H1 (cell line): ENCODE results near the gene PCDHGB1. TPM values are rescaled to one million over a fixed set of nuclear protein-coding genes. Genes with fewer than 3 reads are reported as not detected.

ENCODE experiments used
- CTCF ChIA-PET: fragments of 300-600 bp; sonication (Branson Sonifier 250); formaldehyde crosslinking; loops from one replicate; lab custom pipeline; 2021; ENCODE audit not compliant: partially characterized antibody; lab: Charles Lee
- POLR2A ChIA-PET: fragments of 300-600 bp; sonication (Branson Sonifier 250); formaldehyde crosslinking; loops from one replicate; lab custom pipeline; 2021; ENCODE audit warnings: inconsistent platforms; ENCODE audit not compliant: partially characterized antibody; lab: Charles Lee
- DNase-seq, 2 experiments: peaks; one replicate each; pipeline versions ENCODE4 v3.0.0 to v3.0.0-alpha.2; 2010 to 2022; ENCODE audit warnings: low spot score in 2 of 2, low read depth in 1 of 2, mixed read lengths in 1 of 2
- FAIRE-seq: peaks from 2 replicates; lab custom pipeline; 2011; peaks lifted over from hg19 to GRCh38; lab: Jason Lieb, UNC
- H2AFZ ChIP-seq: 2 replicates; pipeline ENCODE4 v1.8.1; 2012; ENCODE audit warnings: low read length, inconsistent platforms
- H2AK5ac ChIP-seq: 2 replicates; pipeline ENCODE4 v1.6.1; 2013; ENCODE audit warnings: low read depth, low read length
- H2BK120ac ChIP-seq: replicated peaks from 2 replicates; pipeline ENCODE3; 2013; ENCODE audit warnings: low read depth, low read length, inconsistent platforms
- H2BK12ac ChIP-seq: 2 replicates; pipeline ENCODE4 v1.6.1; 2013; ENCODE audit warnings: low read depth, low read length
- H2BK15ac ChIP-seq: 2 replicates; pipeline ENCODE4 v1.6.1; 2013; ENCODE audit warnings: low read length
- H2BK20ac ChIP-seq: 2 replicates; pipeline ENCODE4 v1.6.1; 2013; ENCODE audit warnings: low read length
- H2BK5ac ChIP-seq: 2 replicates; pipeline ENCODE4 v1.6.1; 2013; ENCODE audit warnings: low read depth, low read length
- H3K14ac ChIP-seq: 2 replicates; pipeline ENCODE4 v1.6.1; 2013; ENCODE audit warnings: inconsistent platforms; ENCODE audit not compliant: insufficient read length
- H3K18ac ChIP-seq: 2 replicates; pipeline ENCODE4 v1.6.1; 2013; ENCODE audit warnings: low read length; ENCODE audit errors: extremely low read depth
- H3K23ac ChIP-seq: 2 replicates; pipeline ENCODE4 v1.6.1; 2013; ENCODE audit warnings: inconsistent platforms; ENCODE audit not compliant: insufficient read length
- H3K23me2 ChIP-seq: 2 replicates; pipeline ENCODE4 v1.6.1; 2013; ENCODE audit warnings: low read depth, low read length
- H3K27ac ChIP-seq: 2 replicates; pipeline ENCODE4 v1.6.1; 2011; ENCODE audit warnings: low read depth, low read length, inconsistent platforms
- H3K27me3 ChIP-seq, 4 experiments: replicated peaks in 1 of 4; 1 replicate in 1 of 4; 2 replicates in 3 of 4; pipeline versions ENCODE4 v1.6.1 to v1.8.1; 2011 to 2013; ENCODE audit warnings: low read length in 3 of 4, mild to moderate bottlenecking in 3 of 4, inconsistent platforms in 2 of 4, mixed read lengths in 2 of 4, moderate library complexity in 1 of 4; ENCODE audit not compliant: control insufficient read depth in 3 of 4, insufficient read depth in 3 of 4; ENCODE audit errors: extremely low read depth in 1 of 4
- H3K36me3 ChIP-seq, 4 experiments: 2 replicates each; pipeline versions ENCODE4 v1.6.1 to v1.8.1; 2011 to 2013; ENCODE audit warnings: mild to moderate bottlenecking in 4 of 4, low read length in 3 of 4, moderate library complexity in 2 of 4, control low read depth in 1 of 4, inconsistent platforms in 1 of 4; ENCODE audit not compliant: insufficient read depth in 4 of 4, control insufficient read depth in 2 of 4
- H3K4ac ChIP-seq: replicated peaks from 2 replicates; pipeline ENCODE3; 2013; ENCODE audit warnings: low read length, low read depth, mixed read lengths, inconsistent platforms; ENCODE audit not compliant: insufficient read length
- H3K4me1 ChIP-seq, 4 experiments: replicated peaks in 1 of 4; 1 replicate in 1 of 4; 2 replicates in 3 of 4; pipeline versions ENCODE4 v1.6.1 to v1.8.1; 2011 to 2013; ENCODE audit warnings: low read length in 3 of 4, inconsistent platforms in 2 of 4, mixed read lengths in 1 of 4; ENCODE audit not compliant: insufficient read depth in 4 of 4, control insufficient read depth in 3 of 4
- H3K4me2 ChIP-seq, 2 experiments: 2 replicates each; pipeline versions ENCODE4 v1.6.1 to v1.8.1; 2011 to 2013; ENCODE audit warnings: low read depth in 2 of 2, low read length in 2 of 2, control low read depth in 1 of 2, inconsistent platforms in 1 of 2, mild to moderate bottlenecking in 1 of 2; ENCODE audit not compliant: insufficient read depth in 1 of 2
- H3K4me3 ChIP-seq, 4 experiments: fragments of 200-600, 300-600 bp in 1 of 4; sonication (generic), shearing (Covaris generic), sonication (Bioruptor Twin) in 1 of 4; 2 replicates each; pipeline versions ENCODE4 v1.5.1 to v1.8.1; 2011 to 2016; ENCODE audit warnings: low read length in 4 of 4, low read depth in 3 of 4, control low read depth in 2 of 4, inconsistent platforms in 2 of 4, mild to moderate bottlenecking in 2 of 4, mixed read lengths in 1 of 4, moderate library complexity in 1 of 4; ENCODE audit not compliant: insufficient read depth in 2 of 4; ENCODE audit errors: extremely low read depth in 1 of 4
- H3K56ac ChIP-seq: replicated peaks from 2 replicates; pipeline ENCODE3; 2013; ENCODE audit warnings: low read depth, mild to moderate bottlenecking, mixed read lengths, low read length, inconsistent platforms; ENCODE audit not compliant: insufficient read length
- H3K79me1 ChIP-seq: 2 replicates; pipeline ENCODE4 v1.6.1; 2013; ENCODE audit warnings: low read depth, low read length, control low read depth
- H3K79me2 ChIP-seq, 2 experiments: 2 replicates each; pipeline versions ENCODE4 v1.6.1 to v1.8.1; 2012 to 2013; ENCODE audit warnings: low read length in 2 of 2, mild to moderate bottlenecking in 2 of 2, inconsistent platforms in 1 of 2; ENCODE audit not compliant: insufficient read depth in 2 of 2, control insufficient read depth in 1 of 2
- H3K9ac ChIP-seq, 4 experiments: replicated peaks in 1 of 4; 1 replicate in 1 of 4; 2 replicates in 3 of 4; pipeline versions ENCODE4 v1.6.1 to v1.8.1; 2011 to 2013; ENCODE audit warnings: low read depth in 3 of 4, low read length in 3 of 4, control low read depth in 2 of 4, mild to moderate bottlenecking in 2 of 4, moderate library complexity in 2 of 4, inconsistent platforms in 1 of 4; ENCODE audit errors: extremely low read depth in 1 of 4
- H3K9me3 ChIP-seq, 2 experiments: 2 replicates each; pipeline versions ENCODE4 v1.6.1 to v1.8.1; 2012 to 2013; ENCODE audit warnings: mild to moderate bottlenecking in 2 of 2, moderate library complexity in 2 of 2, control low read depth in 1 of 2, inconsistent platforms in 1 of 2, low read depth in 1 of 2, low read length in 1 of 2, mixed read lengths in 1 of 2; ENCODE audit not compliant: insufficient read depth in 2 of 2
- H4K20me1 ChIP-seq, 2 experiments: replicated peaks in 1 of 2; 2 replicates each; pipeline versions ENCODE3 to v1.8.1; 2011 to 2013; ENCODE audit warnings: inconsistent platforms in 2 of 2, low read length in 2 of 2, mild to moderate bottlenecking in 1 of 2; ENCODE audit not compliant: insufficient read depth in 2 of 2, control insufficient read depth in 1 of 2
- H4K5ac ChIP-seq: 2 replicates; pipeline ENCODE4 v1.6.1; 2013; ENCODE audit warnings: low read length, low read depth, mixed read lengths, inconsistent platforms; ENCODE audit not compliant: insufficient read length
- H4K8ac ChIP-seq: 2 replicates; pipeline ENCODE4 v1.8.0; 2013; ENCODE audit warnings: mild to moderate bottlenecking, moderate library complexity, low read length, inconsistent platforms; ENCODE audit not compliant: insufficient read depth; ENCODE audit errors: extremely low read depth
- H4K91ac ChIP-seq: replicated peaks from 2 replicates; pipeline ENCODE3; 2013; ENCODE audit warnings: low read length, mixed read lengths, inconsistent platforms; ENCODE audit not compliant: insufficient read length
- BACH1 ChIP-seq: IDR thresholded peaks from 2 replicates; pipeline ENCODE4 v1.6.1; 2012; ENCODE audit warnings: low read length, improper control_type of control experiment
- RAD21 ChIP-seq, 2 experiments: IDR thresholded peaks in 1 of 2; conservative IDR thresholded peaks in 1 of 2; 2 replicates each; pipeline ENCODE4 v1.6.1; 2011; ENCODE audit warnings: low read depth in 2 of 2, low read length in 2 of 2, improper control_type of control experiment in 1 of 2, inconsistent platforms in 1 of 2, mild to moderate bottlenecking in 1 of 2, moderate library complexity in 1 of 2
- RNF2 ChIP-seq: fragments of 200-900, 300-1000 bp; sonication (generic); IDR thresholded peaks from 2 replicates; pipeline ENCODE4 v1.7.1; 2016; ENCODE audit warnings: borderline replicate concordance, low read depth, mild to moderate bottlenecking, antibody characterized with exemption, low read length; ENCODE audit not compliant: poor library complexity, severe bottlenecking; ENCODE audit errors: missing control alignments
- RXRA ChIP-seq: IDR thresholded peaks from 2 replicates; pipeline ENCODE4 v1.6.1; 2011; ENCODE audit warnings: low read depth, mild to moderate bottlenecking, low read length, moderate library complexity; ENCODE audit not compliant: insufficient read depth
- TBP ChIP-seq: IDR thresholded peaks from 2 replicates; pipeline ENCODE4 v1.6.1; 2011; ENCODE audit warnings: low read depth, low read length, improper control_type of control experiment
- WGBS, 2 experiments: shearing (Covaris generic) in 1 of 2; methylation state at CpG; one replicate each; pipeline versions ENCODE4 v1.1.6 to v1.1.7; 2013 to 2015; ENCODE audit warnings: low lambda C conversion rate in 2 of 2, mixed read lengths in 2 of 2, inconsistent platforms in 1 of 2, low coverage in 1 of 2, missing lambda C conversion rate in 1 of 2; ENCODE audit not compliant: insufficient replicate concordance in 2 of 2, insufficient coverage in 1 of 2, insufficient read length in 1 of 2; ENCODE audit errors: extremely low coverage in 1 of 2, missing lambda C conversion rate in 1 of 2; 5-methylcytosine and 5-hydroxymethylcytosine counted together
- polyA plus RNA-seq, 7 experiments: library from polyadenylated mRNA; depleted of rRNA in 3 of 7; stranded (reverse) in 5 of 7; unstranded in 2 of 7; fragments of >200 nt in 5 of 7; fragments of 200-250 nt in 2 of 7; gene quantifications; 1 replicate in 5 of 7; 2 replicates in 1 of 7; 4 replicates in 1 of 7; pipeline versions ENCODE4 v1.2.1 to v1.2.3, GENCODE V29; 2011 to 2013; ENCODE audit warnings: missing spikeins in 2 of 7, mixed read lengths in 2 of 7
- total RNA-seq: library from RNA; stranded (reverse); fragmentation: NEBNext Ultra II Directional; extraction: Animal tissue kit (Norgen Biotek cat#: 25700); gene quantifications from 2 replicates; pipeline ENCODE4 v1.2.1, GENCODE V29; 2021
- TF ChIP-seq, protein P1 (sequence below), 3 experiments: IDR thresholded peaks; 1 replicate in 2 of 3; 2 replicates in 1 of 3; pipeline versions ENCODE4 v1.5.1 to v1.6.1; 2011; ENCODE audit warnings: low read length in 3 of 3, mild to moderate bottlenecking in 3 of 3, inconsistent platforms in 2 of 3, low read depth in 1 of 3, moderate library complexity in 1 of 3; ENCODE audit not compliant: insufficient read depth in 1 of 3; ENCODE audit errors: control extremely low read depth in 1 of 3

The PCDHGB1 gene
- total and polyA plus RNA-seq, 2 of the 8 experiments (the other 6 are each of a cell fraction or from before 2014, with no cell fraction given), result 1.3 to 2.8 TPM

GRCh38 chr5:141359790-141360426 lies 10.0 kb downstream of the PCDHGB1 start, which contains the start of gene PCDHGB2:
Gene PCDHGB2 (plus strand): TSS chr5:141359994. CDS start chr5:141360136, 142 bp downstream.
- Histone ChIP-seq H3K56ac (no peak within 1 kb of the TSS), H3K79me2 (no peaks in the 10 kb centered on the region), H3K27me3 (no peaks in the 10 kb centered on the region), H2BK5ac (no peak within 1 kb of the TSS), H2BK120ac (no peak within 1 kb of the TSS), H3K4me2 (peak within 1 kb of the TSS in 1 of 2 experiments; percentile 53; a peak in 2 of 4 replicates), H3K27ac (no peak within 1 kb of the TSS), H4K5ac (no peak within 1 kb of the TSS), H2AFZ (peak within 1 kb of the TSS; percentile 81; the same call in 1 of the 2 replicates), H3K4me3 (peak within 1 kb of the TSS in 1 of 4 experiments; percentile 33; a peak in 1 of 8 replicates), H3K9me3 (peaks cover 40 to 54% of the 10 kb centered on the region in 2 experiments), H3K79me1 (no peaks in the 10 kb centered on the region), H2AK5ac (no peak within 1 kb of the TSS), H3K4ac (no peak within 1 kb of the TSS), H4K20me1 (no peaks in the 10 kb centered on the region), H4K91ac (no peak within 1 kb of the TSS), H3K14ac (no peak within 1 kb of the TSS), H4K8ac (peak within 1 kb of the TSS; percentile 88; the same call in 1 of the 2 replicates), H3K36me3 (peaks cover 0 to 10% (median 2%) of the 10 kb centered on the region in 4 experiments; a peak in 4 of 8 replicates), H3K4me1 (peaks cover 0 to 3% (median under 1%) of the 10 kb centered on the region in 4 experiments; a peak in 1 of 7 replicates), H2BK15ac (no peak within 1 kb of the TSS), H2BK20ac (no peak within 1 kb of the TSS), H2BK12ac (0 out of 2 replicates have a peak within 1 kb of the TSS, but pooled peaks have one; percentile 65), H3K9ac (no peak within 1 kb of the TSS), H3K23me2 (no peaks in the 10 kb centered on the region), H3K18ac (no peak within 1 kb of the TSS), H3K23ac (no peak within 1 kb of the TSS)
- POLR2A ChIA-PET, result interaction anchor here (1.1 kb wide), 1 partner anchor 48 kb away, joined by 3 read pairs; no protein-coding TSS in a partner anchor
- 80% methylated on average over 24 of the region's 24 CpGs; no CpG with 5 or more reads in 1 of the 2 experiments for WGBS, 2 experiments
- TF ChIP-seq RNF2, result no peak
- no peak for TF ChIP-seq TBP
- no peak for TF ChIP-seq BACH1
- TF ChIP-seq RAD21 (IDR thresholded peaks at IDR 0.05 in 1 of 2, conservative IDR thresholded peaks at IDR 0.05 in 1 of 2; ENCODE audit: low read depth in 2 of 2, low read length in 2 of 2), result peak; percentile 78 to 82
- TF ChIP-seq RXRA, result no peak
- TF ChIP-seq, protein P1, sequence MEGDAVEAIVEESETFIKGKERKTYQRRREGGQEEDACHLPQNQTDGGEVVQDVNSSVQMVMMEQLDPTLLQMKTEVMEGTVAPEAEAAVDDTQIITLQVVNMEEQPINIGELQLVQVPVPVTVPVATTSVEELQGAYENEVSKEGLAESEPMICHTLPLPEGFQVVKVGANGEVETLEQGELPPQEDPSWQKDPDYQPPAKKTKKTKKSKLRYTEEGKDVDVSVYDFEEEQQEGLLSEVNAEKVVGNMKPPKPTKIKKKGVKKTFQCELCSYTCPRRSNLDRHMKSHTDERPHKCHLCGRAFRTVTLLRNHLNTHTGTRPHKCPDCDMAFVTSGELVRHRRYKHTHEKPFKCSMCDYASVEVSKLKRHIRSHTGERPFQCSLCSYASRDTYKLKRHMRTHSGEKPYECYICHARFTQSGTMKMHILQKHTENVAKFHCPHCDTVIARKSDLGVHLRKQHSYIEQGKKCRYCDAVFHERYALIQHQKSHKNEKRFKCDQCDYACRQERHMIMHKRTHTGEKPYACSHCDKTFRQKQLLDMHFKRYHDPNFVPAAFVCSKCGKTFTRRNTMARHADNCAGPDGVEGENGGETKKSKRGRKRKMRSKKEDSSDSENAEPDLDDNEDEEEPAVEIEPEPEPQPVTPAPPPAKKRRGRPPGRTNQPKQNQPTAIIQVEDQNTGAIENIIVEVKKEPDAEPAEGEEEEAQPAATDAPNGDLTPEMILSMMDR (IDR thresholded peaks at IDR 0.05; ENCODE audit: control extremely low read depth in 1 of 3, insufficient read depth in 1 of 3, low read depth in 1 of 3, low read length in 3 of 3), result peak in 2 of 3 experiments; percentile 60 to 74; a peak in 3 of 4 replicates
- CTCF ChIA-PET, result interaction anchor here (0.6 to 3.4 kb wide), 35 partner anchors 8 to 204 kb away, joined by 3 to 20 read pairs (median 4); partner anchors contain the start of genes PCDHB14, PCDHB15, PCDHB16 and PCDHGA10
- FAIRE-seq (peak; percentile 78), DNase-seq (no peak)
